Measurements from ENCODE around the gene PLP2.

Gene PLP2

DNA sequence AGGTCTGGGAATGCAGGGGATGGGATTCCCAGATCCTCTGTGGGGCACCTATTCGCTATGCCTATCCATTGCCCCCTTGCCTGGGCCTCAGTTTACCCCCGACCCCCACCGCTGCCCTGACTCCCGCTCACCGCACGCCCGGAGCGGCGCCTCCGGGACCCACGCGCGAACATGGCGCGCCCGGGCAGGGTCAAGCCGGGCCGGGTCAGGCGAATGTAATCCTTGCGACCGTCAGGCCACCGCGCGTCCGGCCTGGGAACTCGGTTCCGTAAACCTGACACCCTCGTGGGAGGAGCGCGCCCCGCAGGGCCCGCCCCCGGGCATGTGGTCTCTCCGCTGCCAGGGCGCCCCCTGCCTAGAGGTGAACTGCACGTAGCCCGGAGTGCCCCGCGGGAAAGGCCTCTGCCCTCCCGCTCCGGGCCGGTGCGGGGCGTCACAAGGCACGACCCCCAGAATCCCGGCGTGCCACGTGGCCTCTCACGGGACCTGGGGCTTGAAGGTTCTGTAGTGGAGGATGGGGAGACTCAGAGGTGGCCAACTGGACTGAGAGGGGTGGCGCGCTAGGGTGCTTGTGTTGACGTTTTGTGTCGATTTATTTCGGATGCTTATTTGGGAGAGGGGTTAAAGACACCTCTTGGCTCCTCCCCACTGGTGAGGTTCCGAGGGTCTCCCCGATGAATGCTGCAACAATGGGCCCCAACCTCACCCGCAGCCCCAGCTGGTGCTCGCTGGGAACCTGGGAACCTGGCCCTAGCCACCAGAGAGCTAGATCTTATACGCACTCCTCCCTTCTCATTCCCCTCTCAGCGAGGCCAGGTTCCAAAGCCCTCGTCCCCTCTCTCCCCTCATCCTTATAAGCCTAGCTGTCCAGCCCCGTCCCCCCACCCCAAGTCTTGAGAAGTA lies 14.7 kb downstream of the PLP2 start, which contains the start of gene PRICKLE3:
PRICKLE3 (minus strand) TSS at position 249 of the 903 bp plus-strand sequence; CDS start at position 173, 76 bp downstream.
- peak in 1 of 2 donors; percentile 53 for DNase-seq (ENCODE audit: low read depth in 2 of 2)

DNA sequence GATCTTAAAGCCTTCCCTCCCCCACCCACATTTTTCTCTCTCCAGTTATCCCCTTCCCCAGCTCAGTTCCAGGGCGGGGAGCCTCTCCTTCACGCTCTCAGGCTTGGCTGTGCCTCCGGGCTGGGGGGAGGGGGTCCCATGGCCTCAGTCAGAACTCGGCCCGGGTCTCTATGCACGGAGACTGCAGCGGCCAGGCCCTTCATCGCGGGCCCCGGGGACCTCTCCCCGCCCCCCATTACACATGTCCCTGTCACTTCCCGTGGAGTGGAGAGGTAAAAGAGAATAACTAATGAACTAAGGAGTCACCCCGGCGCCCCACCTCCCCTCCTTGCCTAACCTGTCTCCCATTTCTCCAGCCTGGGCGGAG lies 15.3 kb downstream of the PLP2 start:
- no peak for DNase-seq (ENCODE audit: low read depth in 2 of 2)

DNA sequence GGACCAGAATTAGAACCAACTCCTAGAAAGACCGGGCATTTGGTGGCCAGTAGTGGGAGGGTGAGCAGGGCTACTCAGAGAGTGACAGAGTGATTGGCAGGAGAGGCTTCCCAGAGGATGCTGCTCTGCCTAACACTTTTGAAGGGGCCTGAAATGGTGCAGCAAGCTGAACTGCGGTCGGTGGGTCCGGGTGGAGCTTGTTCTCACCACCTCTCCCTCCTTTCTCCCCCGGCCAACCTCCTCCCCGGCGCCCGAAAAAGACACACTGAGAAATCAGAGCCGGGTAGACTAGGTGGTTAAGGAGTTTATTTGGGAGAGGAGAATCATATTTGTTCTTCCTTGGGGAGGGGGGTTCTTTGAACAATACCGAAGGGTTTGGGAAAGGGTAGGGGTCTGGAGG lies 15.8 kb downstream of the PLP2 start:
- DNase-seq (ENCODE audit: low read depth in 2 of 2) = no peak

DNA sequence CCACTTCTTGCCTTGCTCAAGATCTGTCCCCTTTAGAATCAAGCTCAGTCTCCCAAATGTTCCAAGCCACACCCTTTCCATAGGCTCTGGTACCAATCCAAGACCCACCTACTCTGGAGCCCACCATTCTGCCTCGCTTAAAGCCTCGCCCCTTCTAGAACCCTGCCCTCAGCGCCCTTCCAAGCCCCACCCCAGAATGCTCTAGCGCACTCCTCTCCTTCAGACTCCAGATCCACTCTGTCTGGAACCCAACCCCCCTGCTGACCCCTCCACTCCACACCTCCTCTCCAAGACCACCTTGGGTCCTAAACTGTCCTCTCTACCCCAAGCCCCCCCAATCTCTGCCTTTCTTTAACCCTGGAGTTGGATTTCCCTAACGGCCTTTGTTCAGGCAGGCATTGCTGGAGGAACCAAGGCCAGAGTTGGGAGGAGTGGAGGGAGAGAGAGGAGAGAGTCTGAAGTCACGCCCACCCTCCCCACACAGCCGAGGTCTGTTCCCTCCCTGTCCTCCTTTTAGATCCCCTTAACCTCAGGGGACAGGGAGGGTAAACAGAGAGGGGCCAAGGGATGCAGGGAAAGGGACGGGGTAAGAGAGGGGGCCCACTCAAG lies 16.9 kb downstream of the PLP2 start:
- DNase-seq (ENCODE audit: low read depth in 2 of 2) = no peak

DNA sequence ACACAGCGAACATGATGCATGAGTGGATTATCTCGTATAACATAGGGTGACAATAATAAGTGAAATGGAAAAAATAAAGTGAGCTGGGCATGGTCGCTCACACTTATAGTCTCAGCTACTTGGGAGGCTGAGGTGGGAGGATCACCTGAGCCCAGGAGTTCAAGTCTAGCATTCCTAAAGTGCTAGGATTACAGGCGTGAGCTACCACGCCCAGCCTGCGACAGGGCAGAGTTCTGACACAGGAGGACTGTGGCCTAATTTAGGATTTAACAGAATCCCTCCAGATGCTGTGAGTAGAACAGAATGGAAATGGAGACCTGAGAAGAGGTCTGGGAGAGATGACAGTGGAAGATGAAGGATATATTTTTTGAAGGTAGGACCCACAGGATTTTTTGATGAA lies 17.9 kb downstream of the PLP2 start:
- no peak for DNase-seq (ENCODE audit: low read depth in 2 of 2)

DNA sequence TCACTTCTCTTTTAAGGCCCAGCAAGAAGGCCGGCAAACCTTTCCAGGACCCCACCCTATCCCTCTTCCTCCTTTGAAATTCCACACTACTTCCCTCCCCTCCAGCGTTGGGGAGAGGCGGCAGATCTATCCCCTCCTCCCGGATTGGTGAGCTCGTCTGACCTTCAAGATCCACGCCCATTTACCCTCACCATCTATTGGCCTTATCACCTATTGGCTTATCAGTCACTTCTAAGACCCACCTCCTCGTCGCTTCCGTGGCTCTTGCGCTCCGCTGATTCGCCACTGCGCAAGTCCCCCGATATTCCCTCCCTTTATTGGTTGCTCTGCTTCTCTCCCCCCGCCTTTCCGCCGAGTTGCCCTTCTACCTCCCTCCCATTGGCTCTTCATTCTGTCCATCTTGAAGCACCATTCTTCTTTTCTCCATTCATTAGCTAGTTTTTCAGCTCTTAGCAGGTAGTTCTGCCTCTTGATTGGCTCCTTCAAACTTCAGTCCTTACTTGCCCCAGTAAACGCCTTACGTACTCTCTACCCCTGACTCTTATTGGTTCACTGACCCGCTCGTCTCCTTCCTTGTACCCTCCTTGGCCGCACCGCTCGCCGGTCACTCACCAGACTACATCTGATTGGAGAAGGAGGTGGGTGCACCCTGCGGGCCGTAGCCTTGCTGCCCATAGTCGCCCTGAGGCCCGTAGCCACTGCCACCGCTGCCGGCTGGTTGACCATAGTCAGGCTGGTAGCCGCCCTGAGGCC lies 19.3 kb downstream of the PLP2 start:
- peak; percentile 69 to 80 for DNase-seq (ENCODE audit: low read depth in 2 of 2)

DNA sequence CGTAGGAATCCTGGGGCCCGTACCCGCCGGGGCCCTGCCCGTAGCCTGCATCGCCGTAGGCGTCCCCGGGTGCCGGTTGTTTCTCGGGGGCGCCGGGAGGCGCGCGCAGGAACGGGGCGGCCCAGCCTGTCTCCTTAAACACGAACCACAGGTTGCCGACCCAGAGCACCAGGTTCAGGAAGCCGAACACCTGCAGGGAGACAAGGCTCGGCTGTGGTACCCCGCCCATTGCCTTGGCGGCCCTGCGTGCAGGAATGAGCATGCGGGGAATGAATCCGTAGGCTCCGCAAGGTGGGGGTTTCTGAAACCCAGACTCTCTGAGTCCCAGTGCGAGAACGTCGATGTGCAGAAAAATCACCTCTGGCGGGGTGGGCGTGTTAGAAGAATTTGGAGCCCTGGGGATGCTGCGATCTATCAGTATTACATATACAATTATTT lies 19.9 kb downstream of the PLP2 start:
- DNase-seq (ENCODE audit: low read depth in 2 of 2) = no peak

DNA sequence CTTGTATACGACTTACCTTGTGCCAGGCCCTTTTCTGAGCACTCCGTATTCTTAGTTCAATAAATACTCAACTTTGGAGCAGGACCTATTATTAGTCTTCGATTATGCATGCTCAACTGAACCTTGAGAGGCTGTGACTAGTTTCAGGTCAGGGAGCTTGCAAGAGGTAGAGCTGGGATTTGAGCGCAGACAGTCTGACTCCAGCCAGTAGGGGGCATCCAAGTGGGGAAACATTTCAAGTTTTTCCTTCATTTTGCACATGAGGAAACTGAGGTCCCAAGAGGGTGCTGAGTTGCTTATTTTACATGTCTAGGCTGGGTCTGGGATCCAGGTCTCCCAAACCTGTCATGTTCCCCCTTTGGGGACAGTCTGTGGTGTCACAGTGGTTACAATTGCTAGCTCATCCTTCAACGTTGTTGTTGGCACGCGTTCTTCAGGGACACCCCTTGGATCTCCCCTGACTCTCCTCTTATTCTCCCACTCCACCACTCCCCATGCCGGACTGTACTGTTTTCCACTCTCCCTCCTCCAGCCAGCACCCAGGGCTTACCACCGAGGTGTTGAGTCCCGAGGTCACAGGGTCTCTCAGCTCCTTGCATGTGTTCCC lies 21.1 kb downstream of the PLP2 start:
- no peak for DNase-seq (ENCODE audit: low read depth in 2 of 2)

DNA sequence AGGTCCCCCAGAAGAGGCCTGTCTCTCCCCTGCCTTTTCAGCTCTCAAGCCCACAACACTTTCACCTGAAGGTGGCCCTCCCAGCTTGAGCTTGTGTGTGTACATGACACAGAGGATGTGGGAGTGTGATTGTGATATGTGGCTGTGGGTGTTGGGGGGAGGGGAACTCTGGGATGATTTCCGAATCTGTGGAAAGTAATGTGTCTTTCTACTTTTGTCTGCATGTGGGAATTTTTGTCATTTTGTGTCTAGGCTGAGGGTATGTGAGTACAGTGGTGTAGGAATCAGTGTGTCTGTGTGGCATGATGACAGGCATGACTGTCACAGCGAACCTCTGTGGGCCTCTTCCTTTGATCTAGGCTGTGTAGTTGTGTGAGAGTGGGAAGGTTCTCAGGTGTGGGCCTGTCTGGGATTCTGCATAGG lies 21.9 kb downstream of the PLP2 start:
- no peak for DNase-seq (ENCODE audit: low read depth in 2 of 2)

DNA sequence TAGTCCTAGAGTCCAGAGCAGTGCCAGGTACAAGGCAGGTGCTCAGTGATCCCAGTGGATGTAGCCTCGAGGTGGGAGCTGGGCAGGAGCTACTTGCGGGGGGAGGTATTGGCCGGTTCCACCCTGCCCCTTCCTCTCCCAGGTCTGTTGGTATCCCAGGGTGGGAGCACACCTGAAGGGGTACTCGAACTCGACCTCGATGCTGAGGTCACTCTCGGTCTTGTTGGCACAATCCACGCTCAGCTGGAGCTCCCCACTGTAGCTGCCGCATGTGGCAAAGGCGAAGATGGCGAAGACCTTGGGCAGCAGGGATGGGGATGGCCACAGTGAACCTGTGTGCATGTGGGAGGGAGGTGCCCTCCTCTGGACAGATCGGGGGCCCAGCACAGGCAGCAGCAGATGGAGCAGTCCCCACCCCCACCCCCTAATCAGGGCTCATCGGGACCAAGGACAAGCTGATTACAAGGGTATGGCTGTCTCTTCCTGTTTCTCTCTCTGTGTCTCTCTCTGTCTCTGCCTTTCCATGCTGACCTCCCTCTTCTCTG lies 25.9 kb downstream of the PLP2 start:
- DNase-seq (ENCODE audit: low read depth in 2 of 2) = no peak

DNA sequence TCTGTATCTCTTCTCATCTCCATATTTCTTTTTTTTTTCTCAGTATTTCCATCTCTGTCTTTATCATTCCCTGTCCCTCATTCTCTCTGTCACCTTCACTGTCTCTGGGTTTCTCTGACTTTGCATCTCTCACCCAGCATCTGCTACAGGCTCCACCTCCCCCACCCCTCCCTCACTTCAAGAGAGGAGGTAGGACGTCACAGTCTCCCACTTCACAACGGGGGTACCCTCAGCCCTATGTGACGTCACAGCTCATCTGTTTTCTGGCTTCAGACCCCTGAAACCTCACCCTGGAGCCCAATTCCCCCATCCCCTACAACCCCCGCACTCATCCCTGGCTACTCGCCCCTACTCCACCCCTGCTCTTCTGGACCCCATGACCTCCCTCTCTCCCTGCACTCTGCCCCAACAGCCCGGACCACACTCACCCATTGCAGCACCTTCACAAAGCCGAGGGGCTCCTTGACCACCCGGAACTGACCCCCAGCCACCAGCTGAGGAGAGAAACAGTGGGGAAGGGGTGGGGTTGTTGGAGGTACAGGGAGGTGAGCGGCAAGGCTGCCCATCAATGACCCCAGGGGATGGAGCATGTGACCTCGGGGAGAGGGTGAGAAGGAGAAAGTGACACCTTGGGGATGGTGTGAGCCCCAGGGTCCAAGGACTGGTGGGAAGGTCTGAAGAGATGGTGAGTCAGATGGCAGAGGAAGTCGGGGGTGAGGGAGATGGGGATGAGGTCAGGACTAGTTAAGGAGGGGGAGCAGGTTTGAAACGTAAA lies 27.0 kb downstream of the PLP2 start:
- no peak for DNase-seq (ENCODE audit: low read depth in 2 of 2)

DNA sequence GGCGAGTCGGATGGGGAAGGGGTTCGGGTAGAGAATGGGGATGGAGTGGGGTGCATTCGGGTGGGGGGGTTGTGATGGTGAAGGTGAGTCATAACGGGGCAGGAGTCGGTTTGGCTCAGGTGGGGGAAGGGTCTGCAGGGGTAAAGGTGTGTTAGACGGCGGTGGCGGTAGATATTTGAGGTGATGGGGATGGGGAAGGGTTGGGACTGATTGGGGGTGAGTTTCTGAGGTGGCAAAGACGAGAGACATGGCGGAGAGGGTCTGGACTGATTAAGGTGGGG lies 27.6 kb downstream of the PLP2 start:
- no peak for DNase-seq (ENCODE audit: low read depth in 2 of 2)

DNA sequence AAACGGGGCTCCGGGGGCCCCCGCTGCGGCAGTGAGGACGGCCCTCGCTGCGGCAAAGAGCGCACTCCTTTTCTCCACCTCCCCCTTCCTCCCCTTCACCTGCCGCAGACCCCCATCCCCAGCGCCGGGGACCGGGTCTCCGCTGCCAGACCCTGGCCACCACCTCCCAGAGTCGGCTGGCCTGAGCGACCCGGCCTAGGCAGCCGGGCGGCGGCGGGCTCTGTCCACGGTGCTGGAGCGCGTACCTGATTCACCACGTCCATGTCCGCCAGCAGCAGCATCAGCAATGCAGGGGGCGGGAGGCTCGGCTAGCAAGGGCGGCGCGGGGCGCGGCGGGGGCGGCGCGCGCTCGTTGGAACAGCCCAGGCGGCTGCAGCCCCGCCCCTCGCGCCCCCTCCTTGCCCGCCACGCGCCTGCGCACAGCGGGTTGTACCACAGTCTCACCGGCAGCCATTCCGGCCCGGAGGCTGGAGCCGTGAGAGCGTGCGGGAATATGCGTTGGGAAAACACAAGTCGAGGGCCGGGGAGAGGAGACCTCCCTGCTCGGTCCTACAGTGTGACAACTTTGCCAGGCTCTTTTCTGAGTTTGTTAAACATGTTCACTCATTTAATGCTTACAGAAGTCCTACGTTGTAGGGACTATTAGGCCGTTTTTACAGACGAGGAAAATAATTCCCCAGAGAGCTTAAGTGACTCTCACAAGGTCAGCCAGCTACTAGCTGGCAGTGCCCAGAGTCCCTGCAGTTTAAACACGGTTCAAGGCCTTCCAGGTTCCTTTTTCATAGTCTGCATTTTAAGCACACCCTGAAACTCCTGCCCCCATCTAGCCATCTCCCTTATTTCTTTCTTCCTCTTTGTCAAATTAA lies 28.4 kb downstream of the PLP2 start, which contains the start of gene SYP:
SYP (minus strand) TSS at position 288 of the 866 bp plus-strand sequence; CDS start at position 281, 7 bp downstream.
- DNase-seq (ENCODE audit: low read depth in 2 of 2) = peak; percentile 75 to 77

DNA sequence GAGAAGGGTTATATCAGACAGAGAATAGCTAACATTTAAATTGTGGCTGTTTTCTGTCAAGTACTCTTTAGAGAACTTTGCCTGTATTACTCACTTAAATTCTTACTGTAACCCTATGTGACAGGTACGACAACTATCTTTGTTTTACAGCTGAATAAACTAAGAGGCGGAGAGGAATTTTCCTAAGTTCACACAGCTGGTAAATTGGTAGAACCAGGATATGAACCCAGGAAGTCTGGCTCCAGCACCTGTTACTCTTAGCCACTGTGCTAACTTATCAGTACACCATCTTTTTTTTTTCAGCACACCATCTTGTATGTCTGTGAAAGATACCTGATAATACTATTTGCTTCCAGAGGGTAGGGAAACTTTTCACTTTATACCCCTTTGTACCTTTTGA lies 30.3 kb downstream of the PLP2 start:
- DNase-seq (ENCODE audit: low read depth in 2 of 2) = no peak

DNA sequence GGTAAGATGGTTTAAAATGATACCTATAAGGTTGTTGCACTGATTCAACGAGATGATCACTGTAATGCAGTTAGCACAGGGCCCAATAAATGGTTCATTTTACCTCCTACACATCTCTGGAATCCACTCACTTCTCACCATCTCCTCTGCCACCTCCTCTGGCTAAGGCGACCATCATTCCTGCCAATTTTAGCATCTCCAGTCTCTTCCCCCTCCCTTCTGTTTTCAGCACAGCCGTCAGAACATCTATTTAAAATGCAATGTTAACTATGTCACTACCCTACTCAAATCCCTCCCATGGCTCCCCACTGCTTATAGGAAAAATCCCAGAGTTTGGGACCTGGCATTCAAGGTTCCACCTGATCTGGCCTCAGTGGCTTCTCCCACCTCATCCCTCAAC lies 31.8 kb downstream of the PLP2 start:
- DNase-seq (ENCODE audit: low read depth in 2 of 2) = no peak

DNA sequence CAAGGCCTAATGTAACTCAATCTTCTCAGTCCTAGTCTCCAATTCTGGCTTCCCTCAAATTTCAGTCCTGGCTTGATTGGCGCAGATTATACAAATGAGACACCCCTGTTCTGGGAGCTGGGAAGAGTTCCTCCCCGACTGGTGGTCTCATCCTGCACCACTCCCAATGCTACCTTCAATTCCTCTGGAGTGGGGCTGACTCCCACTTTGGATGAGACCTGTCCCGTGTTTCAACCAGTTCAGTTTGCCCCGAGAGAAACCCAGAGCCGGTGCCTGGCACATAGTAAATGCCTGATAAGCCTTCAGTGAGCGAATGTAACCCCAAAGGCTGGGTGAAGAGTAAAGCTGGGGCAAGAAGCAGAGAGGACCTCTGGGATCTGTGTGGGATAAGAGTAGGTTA lies 32.3 kb downstream of the PLP2 start:
- no peak for DNase-seq (ENCODE audit: low read depth in 2 of 2)

DNA sequence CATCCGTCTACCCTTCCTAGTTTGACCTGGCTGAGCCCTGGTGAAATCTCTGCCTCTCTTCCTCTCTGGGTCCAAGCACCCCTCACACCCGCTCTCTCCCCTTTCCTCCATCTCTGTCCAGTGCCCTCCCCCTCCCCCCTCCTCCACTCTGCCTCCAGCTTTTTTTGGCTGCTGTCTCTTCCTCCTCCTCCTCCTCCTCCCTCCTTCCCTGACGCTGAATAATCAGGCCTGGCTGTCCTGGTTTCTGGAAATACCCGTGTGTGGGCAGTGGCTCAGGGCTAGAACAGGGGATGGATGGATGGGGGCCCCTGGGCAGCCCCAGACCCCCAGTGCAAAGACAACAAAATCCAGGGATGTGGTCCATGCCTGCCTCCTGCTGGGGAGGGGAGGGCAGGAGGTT lies 33.0 kb downstream of the PLP2 start:
- no peak for DNase-seq (ENCODE audit: low read depth in 2 of 2)

DNA sequence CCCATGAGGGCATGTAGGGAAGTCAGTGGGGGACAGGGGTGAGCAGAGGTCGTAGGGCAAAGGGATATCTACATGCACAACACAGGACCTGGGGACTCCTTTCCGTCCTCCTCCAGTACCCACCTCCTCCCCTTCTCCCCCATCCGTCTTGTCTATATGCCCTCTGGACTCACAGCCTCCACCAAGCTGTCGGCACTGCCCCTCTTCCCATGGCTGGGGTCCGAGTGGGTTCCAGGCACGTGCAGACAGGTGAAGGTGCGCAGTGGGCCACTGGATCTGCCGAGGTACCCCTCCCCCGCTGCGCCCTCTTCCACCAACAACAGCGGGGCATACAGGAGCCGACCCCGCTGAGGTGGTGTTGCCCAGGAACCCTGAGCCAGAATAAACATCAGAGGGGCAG lies 33.7 kb downstream of the PLP2 start:
- no peak for DNase-seq (ENCODE audit: low read depth in 2 of 2)

DNA sequence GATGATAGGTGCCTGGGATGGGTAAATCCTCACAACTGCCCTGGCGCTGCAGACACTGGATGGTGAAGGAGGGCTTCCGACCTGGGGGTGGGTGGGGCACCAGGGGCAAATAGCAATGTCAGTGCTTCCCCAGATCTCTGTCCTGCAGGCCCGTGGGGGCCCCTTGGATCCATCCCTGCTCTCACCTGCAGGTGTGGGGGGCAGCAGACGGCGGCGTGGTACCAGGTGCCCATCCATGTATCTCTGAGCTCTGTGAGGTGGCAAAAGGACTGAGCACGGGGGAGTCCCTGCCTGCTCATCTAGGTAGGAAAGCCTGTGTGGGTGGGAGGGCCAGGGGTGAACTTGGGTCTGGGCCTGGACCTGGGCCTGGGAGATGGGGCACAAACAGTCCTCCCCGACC lies 34.8 kb downstream of the PLP2 start:
- DNase-seq (ENCODE audit: low read depth in 2 of 2) = no peak

DNA sequence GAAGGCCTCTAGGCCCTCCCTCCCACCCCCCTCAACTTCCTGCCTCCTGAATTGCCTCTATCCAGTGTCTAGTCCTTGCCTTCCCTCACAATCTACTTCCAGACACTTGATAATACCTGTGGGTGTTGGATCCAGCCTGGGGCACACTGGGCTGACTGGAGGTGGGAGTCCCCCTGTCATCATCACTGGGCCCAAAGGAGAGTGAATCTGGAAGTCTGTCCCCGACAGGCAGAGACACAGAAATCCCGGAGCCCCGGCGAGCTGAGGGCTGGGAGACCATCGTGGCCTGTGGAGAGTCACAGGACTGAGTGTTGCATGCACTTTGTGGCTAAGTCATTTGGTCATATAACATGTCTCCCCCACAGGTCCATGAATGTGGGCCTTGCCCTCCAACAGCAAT lies 36.7 kb downstream of the PLP2 start:
- DNase-seq (ENCODE audit: low read depth in 2 of 2) = no peak

Data from stimulated activated CD8-positive, alpha-beta memory T cell treated with anti-CD3 and anti-CD28 coated beads, Interleukin-15, amount 100 ng/mL, for 4 hours (primary cell).